CD4-positive, alpha-beta T cell treated with Interleukin-17A for 4 hours (primary cell): ENCODE data around the gene MAD1L1.

Experiments
- DNase-seq: peaks from one replicate; pipeline ENCODE4 v3.0.0-alpha.2; 2020; ENCODE audit warnings: mixed read lengths

MAD1L1 gene

DNA sequence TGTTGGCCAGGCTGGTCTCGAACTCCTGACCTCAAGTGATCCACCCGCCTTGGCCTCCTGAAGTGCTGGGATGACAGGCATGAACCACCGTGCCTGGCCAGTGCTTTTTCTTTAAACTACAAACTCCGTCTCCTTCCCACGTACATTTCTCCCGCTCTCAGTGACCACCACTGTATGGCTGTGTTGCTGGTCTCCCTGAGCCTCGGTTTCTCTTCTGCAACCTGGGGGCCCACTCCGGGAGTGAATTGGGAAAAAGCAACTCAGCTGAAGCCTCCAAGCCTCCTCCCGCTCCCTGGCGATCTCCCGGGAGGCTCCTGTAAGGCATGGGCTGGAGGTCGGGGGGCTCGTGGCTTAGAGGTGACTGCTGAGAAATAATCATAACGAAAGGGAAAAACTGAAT is 426.4 kb downstream of the MAD1L1 start:
- no peak for DNase-seq

DNA sequence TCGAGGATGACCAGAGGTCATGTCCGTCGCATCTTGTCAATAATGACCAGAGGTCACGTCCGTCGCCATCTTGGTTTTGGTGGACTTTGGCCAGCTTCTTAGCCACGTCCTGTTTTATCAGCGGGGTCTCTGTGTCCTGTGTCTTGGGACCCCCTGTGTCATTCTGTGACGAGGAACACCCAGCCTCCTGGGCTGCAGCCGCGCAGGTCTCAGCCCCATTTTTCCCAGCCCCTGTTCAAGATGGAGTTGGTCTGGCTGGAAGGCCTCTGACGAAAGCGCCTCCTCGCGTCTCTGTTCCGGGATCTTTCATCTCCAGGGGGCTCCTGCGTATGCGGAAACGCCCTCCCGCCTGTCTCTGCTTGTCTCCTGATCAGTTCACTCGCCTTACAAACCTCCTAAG is 428.4 kb downstream of the MAD1L1 start:
- no peak for DNase-seq

DNA sequence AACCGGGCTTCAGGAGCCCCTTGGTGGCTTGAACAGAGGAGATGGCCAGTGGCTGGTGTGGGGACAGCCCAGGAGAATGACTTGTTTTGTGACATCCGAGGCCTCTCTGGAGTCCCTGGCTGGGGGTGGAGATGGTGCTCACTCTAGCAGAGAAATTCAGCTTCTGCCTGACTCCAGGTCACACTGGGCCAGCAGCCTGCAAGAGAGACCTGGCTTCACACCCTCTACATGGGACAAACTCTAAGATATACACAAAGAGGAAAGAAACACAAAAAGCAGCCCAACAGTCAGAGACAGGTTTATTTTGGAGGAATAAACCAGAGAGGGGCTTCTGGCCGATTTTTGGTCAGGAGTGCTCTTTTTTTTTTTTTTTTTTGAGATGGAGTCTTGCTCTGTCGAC is 429.8 kb downstream of the MAD1L1 start:
- DNase-seq: no peak

DNA sequence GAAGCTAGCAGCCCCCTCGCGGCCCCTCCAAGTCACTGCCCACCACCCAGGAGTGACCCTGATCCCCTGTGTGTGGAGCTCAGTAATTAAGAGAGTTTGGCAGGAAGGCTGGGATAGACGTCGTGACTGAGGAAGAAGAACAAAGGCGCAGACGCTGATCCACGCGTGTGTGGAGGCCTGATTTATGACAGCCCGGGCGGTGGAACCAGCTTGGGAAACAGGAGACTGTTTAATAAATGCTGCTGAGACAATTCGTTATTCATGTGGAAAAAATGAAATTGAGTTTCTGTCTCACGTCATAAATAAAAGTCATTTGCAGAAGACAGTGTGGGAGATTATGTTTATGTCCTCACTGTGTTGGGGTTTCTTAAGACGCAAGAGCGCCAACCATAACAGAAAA is 431.8 kb downstream of the MAD1L1 start:
- DNase-seq: no peak

DNA sequence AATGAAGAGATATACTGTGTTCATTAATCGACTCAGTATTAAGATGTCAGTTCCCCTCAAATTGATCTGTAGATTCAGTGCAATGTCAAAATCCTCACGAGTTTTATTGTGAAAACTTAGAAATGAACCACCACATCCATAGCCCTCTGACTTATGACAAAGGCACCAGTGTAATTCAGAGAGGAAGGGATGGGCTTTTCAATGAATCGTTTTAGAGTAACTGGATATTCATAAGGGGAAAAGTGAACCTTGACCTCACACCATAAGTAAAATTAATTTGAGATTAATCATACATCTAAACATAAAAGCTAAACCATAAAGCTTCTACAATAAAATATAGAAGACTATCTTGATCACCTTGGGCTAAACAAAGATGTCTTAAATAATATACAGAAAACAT is 434.6 kb downstream of the MAD1L1 start:
- DNase-seq: no peak

DNA sequence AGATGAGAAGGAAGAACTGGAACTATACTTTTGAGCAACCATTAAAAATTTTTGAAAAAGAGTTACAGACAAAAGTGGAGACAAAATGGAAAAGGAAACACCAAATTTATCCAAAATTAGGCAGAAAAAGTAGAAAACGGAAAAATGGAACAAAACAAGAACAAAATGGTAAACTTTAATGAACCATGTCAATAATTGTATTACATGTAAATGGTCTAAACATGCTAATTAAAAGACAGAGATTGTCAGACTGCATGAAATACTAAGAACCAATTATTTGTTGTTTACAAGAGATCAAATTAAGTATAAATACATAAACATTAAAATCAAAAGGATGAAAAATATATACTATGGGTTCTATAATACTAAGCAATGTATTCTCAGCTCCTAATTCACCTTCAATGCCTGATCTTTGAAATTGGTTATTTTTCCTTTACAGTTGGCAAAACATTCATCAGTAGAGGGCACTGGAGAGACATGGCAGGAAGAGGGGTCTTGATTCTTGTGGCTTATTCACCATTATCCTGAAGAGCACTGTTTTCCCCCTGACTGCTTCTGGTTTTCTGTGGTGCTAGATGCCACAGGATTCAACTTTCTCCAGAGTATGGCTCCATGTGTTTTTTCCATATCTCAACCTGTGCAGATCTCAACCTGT is 437.7 kb downstream of the MAD1L1 start:
- DNase-seq: no peak

DNA sequence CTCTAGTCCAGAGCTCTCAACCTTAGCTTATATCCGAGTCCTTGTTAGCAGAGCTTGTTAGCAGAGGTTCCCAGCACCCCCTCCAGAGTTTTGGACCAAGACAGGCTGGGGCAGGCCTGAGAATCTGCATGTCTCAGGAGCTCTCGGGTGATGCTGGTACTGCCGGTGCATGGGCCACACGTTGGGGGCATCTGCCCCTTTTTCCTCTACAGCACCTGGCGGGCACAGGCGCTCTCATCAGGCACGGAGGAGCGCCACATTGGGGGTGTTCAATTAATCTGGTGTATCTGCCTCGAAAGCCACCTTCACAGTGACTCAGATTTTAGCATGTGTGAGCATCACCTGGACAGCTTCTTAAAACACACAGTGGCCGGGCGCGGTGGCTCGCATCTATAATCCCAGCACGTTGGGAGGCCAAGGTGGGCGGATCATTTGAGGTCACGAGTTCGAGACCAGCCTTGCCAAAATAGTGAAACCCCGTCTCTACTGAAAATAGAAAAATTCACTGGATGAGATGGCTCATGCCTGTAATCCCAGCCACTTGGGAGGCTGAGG is 445.0 kb downstream of the MAD1L1 start:
- DNase-seq: no peak

DNA sequence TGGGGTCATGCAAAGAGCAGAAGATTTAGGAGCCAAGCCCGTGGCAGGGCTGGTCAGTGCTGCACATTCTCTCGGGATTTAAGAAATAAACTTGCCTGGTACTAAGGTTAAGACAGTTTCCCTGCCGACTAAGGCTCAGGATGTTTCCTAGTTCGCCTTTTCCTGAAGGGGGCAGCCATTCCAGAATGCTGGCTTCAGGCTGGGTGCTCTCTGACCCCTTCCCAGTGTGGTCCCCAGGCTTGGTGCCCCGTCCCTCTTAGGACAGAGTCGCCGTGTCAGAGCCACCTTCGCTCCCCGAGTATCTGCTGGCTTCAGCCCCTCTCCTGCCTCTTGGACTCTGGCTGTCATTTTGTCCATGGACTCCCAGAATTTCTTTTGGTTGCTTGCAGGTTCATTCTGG is 445.5 kb downstream of the MAD1L1 start:
- no peak for DNase-seq

DNA sequence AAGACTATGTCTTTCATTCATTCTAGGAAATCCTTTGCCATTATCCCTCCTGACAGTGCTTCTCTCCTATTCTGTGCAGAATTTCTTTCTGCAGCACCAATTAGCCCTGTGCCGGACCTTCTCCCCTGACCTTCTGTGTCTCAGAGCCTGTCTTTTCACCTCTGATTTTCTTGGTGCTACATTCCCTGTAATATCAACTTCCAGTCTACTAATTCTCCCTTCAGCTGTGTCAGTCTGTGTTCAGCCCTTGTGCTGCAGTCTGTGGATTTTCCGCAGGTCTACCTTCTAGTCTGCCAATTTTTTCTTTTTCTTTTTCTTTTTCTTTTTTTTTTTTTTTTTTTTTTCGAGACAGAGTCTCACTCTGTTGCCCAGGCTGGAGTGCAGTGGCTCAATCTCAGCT is 446.9 kb downstream of the MAD1L1 start:
- DNase-seq: no peak

DNA sequence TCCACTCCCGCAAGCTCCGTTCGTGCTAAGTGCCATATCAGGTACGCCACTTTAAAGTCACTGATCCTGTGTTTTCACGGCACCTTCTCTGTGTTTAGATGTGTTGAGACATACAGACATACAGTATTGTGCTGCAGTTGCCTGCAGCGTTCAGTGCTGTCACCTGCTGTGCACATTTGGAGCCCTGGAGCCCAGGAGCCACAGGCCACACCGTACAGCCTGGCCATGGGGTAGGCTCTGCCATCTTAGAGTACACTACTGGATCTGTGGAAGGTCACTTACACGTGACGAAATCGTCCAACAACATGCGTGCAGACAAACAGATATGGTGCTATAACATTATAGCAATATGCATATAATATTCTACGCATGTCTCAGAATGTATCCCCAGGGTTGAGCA is 451.4 kb downstream of the MAD1L1 start:
- no peak for DNase-seq

DNA sequence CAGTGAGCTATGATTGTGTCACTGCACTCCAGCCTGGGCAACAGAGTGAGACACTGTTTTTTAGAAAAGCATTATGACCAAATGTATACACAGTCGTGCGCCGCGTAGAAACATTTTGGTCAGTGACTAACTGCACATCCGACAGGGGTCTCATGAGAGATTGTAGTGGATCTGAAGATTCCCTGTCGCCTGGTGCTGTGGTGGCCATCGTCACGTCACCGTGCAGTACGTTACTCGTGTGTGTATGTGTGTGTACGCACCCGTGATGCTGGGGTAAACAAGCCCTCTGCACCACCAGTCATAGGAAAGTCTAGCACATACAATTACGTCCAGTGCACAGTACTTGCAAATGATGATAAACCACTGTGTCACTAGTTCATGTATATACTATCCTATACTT is 453.3 kb downstream of the MAD1L1 start:
- DNase-seq: no peak

DNA sequence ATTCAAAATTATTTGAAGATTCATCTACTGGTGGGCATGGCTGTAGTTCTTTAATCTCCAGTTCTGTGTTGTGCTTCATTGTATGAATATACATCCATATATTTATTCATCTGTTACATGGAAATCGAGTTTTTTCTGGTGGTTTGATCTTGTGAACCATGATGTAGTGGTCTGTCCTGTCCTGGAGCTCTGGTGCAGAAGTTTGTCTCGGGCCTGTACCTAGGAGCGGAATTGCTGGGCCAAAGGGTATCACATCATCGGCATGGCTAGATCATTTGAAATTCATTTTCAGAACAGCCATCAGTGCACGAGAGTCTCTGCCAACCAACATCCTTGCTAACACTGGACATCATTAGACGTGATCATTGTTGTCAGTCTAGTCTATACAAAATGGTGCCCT is 455.6 kb downstream of the MAD1L1 start:
- no peak for DNase-seq

DNA sequence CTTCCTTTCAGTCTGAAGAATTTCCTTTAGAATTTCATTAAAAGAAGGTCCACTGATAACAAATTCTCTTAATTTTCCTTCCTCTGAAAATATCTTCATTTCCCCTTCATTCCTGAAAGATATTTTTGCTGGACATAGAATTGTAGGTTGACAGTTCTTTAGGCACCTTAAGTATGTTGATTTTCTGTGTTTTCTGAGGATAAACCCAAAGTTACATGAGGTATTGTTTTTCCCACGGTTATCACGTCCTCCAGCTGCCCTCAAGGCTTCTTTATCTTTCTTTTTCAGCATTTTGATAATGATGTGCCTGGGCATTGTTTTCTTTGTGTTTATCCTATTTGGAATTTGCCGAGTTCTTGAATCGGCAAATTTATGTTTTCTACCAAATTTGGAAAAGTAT is 457.4 kb downstream of the MAD1L1 start:
- no peak for DNase-seq

DNA sequence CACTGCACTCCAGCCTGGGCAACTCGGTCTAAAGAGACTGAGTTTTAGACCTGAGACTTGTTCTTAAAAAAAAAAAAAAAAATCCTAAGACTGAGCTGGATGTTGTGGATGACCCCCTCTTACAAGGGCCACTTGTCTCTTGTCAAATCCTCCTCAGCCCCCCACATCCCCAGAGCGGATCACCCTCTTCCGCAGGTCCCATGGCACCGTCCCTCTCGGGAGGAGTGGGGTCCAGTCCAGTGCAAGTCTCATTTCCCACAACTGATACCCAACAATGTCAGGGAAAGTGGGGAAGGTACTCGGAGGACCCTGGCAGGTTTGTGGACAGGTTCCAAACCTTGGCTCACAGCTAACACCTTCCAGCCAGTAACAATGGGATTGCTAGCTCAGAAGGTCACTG is 462.4 kb downstream of the MAD1L1 start:
- DNase-seq: no peak

DNA sequence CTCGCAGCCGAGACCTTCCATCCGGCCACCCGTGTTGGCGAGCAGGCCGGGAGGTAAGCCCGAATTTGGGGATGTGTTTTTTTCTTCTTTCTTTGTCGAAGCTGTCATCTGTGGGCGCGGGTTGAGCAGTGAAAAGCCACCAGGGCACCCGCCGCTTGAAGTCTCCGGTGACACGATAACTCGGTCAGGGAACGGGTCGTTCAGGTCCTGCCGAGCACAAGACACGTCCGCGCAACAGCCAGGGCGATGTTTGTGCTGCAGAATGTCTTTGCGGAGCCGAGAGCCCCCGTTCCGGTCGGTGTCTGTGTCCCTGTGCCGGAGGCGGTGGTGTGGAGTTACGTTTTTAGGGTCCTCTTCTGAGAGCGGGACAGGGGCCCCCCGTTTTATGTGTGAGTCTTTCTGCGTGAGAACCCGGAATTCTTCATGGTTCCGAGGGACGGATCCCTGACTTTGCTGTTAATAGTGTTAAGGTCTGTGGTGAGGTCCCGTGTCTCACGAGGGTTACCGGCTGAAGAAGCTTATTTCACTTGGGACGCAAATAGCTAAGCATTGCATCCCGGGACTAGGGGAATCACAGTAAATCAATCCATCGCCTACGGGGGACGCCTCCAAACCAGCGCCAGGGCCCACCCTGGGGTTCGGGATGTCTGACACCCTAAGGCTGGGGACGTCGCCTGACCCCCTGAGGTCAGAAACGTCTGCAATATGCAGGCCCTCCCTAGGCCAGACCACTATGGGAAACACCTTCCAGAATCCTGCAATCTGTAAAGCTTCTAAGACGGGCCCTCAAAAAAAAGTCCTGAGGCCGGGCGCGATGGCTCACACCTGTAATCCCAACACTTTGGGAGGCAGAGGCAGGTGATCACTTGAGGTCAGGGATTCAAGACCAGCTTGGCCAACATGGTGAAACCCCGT is 463.2 kb downstream of the MAD1L1 start:
- no peak for DNase-seq

DNA sequence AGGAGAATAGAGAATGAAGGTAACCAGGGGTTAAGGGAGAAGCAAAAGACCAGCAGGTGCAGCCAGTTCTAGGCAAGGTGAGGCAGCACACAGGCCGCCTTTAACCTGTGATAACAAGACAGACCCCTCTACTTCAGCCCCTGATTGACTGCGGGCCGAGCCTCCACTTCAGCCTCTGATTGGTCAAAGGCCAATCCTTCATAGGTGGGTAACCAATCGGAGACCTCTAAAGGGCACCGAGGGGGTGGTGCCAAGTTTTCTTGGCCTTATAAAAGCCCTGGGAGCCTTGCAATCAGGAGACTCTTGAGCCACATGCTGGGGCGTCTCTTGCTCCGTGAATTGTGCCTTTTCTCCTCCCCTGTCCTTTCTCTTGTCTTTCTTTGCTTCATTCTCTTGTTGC is 463.9 kb downstream of the MAD1L1 start:
- no peak for DNase-seq

DNA sequence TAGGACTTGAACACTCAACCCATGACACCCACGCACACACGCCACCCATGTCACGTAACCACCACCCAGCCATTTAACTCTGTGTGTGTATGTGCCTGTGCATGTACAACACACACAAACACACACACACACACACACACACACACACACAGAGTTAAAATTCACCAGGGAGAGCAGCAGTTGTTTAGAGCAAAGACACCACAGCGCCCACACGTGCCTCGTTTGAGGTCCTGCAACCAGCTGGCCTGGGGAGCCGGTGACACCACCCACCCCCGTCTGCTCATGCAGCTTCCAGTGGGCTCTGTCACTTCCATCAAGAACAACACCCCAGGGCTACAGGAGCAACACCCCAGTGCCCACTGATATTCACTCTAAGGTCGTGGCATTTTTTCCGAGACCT is 465.2 kb downstream of the MAD1L1 start:
- DNase-seq: no peak
